Inferior parietal cortex (tissue), 1 donor: ENCODE data around the gene CCDC57.

Experiments used
- DNase-seq: peaks from one replicate; pipeline ENCODE4 v3.0.0-alpha.2; 2016; ENCODE audit errors: extremely low spot score

CCDC57 gene

GRCh38 chr17:82092628-82092994 is 120.0 kb downstream of the CCDC57 start:
- DNase-seq: no peak

GRCh38 chr17:82092094-82092586 is 120.5 kb downstream of the CCDC57 start:
- DNase-seq: no peak

GRCh38 chr17:82091264-82092066 is 121.2 kb downstream of the CCDC57 start:
- DNase-seq: no peak

- DNase-seq: no peak
These were observed 121.9 kb downstream of the CCDC57 start for GRCh38 chr17:82090549-82091263.

GRCh38 chr17:82089723-82090548 is 122.7 kb downstream of the CCDC57 start:
- no peak for DNase-seq

GRCh38 chr17:82088838-82089722 is 123.6 kb downstream of the CCDC57 start:
- DNase-seq: no peak

GRCh38 chr17:82087961-82088837 is 124.4 kb downstream of the CCDC57 start:
- DNase-seq: no peak

- no peak for DNase-seq
These were observed 125.4 kb downstream of the CCDC57 start for GRCh38 chr17:82086941-82087906.

GRCh38 chr17:82085931-82086764 is 126.5 kb downstream of the CCDC57 start:
- DNase-seq: no peak

GRCh38 chr17:82085031-82085861 is 127.4 kb downstream of the CCDC57 start:
- DNase-seq: no peak

GRCh38 chr17:82084373-82085030 is 128.1 kb downstream of the CCDC57 start:
- DNase-seq: no peak

- no peak for DNase-seq
These were observed 128.9 kb downstream of the CCDC57 start for GRCh38 chr17:82083533-82084359.

- no peak for DNase-seq
These were observed 129.6 kb downstream of the CCDC57 start for GRCh38 chr17:82083009-82083408.

- DNase-seq: no peak
These were observed 130.2 kb downstream of the CCDC57 start for GRCh38 chr17:82082456-82082855.

- no peak for DNase-seq
These were observed 130.7 kb downstream of the CCDC57 start for GRCh38 chr17:82081966-82082365.

- DNase-seq: no peak
These were observed 131.1 kb downstream of the CCDC57 start for GRCh38 chr17:82081546-82081945.
